ENCODE results near the gene CADM2.

GRCh38 chr3:85670634-85671205 is 711.9 kb downstream of the CADM2 start:
- TF ChIP-seq, protein P1, sequence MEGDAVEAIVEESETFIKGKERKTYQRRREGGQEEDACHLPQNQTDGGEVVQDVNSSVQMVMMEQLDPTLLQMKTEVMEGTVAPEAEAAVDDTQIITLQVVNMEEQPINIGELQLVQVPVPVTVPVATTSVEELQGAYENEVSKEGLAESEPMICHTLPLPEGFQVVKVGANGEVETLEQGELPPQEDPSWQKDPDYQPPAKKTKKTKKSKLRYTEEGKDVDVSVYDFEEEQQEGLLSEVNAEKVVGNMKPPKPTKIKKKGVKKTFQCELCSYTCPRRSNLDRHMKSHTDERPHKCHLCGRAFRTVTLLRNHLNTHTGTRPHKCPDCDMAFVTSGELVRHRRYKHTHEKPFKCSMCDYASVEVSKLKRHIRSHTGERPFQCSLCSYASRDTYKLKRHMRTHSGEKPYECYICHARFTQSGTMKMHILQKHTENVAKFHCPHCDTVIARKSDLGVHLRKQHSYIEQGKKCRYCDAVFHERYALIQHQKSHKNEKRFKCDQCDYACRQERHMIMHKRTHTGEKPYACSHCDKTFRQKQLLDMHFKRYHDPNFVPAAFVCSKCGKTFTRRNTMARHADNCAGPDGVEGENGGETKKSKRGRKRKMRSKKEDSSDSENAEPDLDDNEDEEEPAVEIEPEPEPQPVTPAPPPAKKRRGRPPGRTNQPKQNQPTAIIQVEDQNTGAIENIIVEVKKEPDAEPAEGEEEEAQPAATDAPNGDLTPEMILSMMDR (IDR thresholded peaks at IDR 0.05): no peak
- no peak for TF ChIP-seq POLR2A (IDR thresholded peaks at IDR 0.05)

Data from thyroid gland (tissue), 4 donors.